AG04450 (cell line): ENCODE measurements around the gene TRIM14. TPM values are rescaled to one million over a fixed set of nuclear protein-coding genes. Genes with fewer than 3 reads are reported as not detected.

Experiments used
- CTCF ChIA-PET: fragments of 300-600, 350-600 bp; formaldehyde crosslinking; extraction: SDS; loops from one replicate; lab custom pipeline; 2022; ENCODE audit warnings: antibody characterized with exemption, inconsistent platforms; lab: Charles Lee
- POLR2A ChIA-PET: fragments of 350-600 bp; formaldehyde crosslinking; extraction: SDS; loops from one replicate; lab custom pipeline; 2021; ENCODE audit warnings: antibody characterized with exemption, inconsistent platforms; lab: Yijun Ruan, JAX
- DNase-seq: peaks from one replicate; pipeline ENCODE4 v3.0.0-alpha.2; 2011; ENCODE audit warnings: low read depth, low spot score
- H3K27ac ChIP-seq: one replicate; pipeline ENCODE4 v1.5.1; 2012; ENCODE audit warnings: low read depth, low read length, control low read depth
- H3K27me3 ChIP-seq: one replicate; pipeline ENCODE4 v1.6.0; 2012; ENCODE audit warnings: low read length; ENCODE audit not compliant: control insufficient read depth, insufficient read depth
- H3K4me3 ChIP-seq: 2 replicates; pipeline ENCODE4 v1.5.1; 2011; ENCODE audit warnings: mild to moderate bottlenecking, low read depth, low read length, control low read depth
- H3K9me3 ChIP-seq: 2 replicates; pipeline ENCODE4 v1.5.1; 2012; ENCODE audit warnings: low read length; ENCODE audit not compliant: control insufficient read depth, insufficient read depth
- polyA plus RNA-seq: library from polyadenylated mRNA; depleted of rRNA; stranded (reverse); fragments of >200 nt; gene quantifications from 2 replicates; pipeline ENCODE4 v1.2.3, GENCODE V29; 2011
- TF ChIP-seq, protein P1 (sequence below): IDR thresholded peaks from 2 replicates; pipeline ENCODE4 v1.5.1; 2011; ENCODE audit warnings: low read depth, low read length, control low read depth, inconsistent platforms

TRIM14 gene
- polyA plus RNA-seq, 1 experiment, result 8.3 TPM

DNA sequence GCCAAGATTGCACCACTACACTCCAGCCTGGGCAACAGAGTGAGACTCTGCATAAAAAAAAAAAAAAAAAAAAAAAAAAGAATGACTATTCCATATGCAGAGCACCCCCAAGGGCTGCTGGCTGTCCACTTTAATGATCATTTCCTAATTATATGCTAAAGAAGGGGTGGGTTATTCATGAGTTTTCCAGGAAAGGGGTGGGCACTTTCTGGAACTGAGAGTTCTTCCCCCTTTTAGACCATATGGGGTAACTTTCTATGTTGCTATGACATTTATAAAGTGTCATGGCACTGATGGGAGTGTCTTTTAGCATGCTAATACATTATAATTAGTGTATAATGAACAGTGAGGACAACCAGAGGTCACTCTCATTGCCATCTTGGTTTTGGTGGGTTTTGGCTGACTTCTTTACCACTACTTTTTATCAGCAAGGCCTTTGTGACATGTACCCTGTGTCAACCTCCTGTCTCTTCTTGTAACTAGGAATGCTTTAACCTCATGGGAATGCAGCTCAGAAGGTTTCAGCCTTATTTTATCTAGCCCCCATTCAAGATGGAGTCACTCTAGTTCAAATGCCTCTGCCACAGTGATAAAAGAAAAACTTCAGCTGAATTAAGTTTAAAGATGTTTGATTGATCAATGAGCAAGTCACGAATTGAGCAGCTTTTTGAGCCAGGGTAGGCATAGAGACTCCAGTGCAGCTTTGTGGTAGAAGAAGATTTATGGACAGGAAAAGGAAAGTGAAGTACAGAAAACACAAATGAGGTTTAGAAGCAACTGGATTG, 69.5 kb downstream of the TRIM14 start:
- H3K9me3 ChIP-seq, result peaks cover 2% of the 10 kb centered on the region; the same call in 1 of the 2 replicates
- POLR2A ChIA-PET, result no interaction called here
- CTCF ChIA-PET, result interaction anchor here (1.5 kb wide), 1 partner anchor 12 kb away, joined by 3 read pairs; no protein-coding TSS in a partner anchor

DNA sequence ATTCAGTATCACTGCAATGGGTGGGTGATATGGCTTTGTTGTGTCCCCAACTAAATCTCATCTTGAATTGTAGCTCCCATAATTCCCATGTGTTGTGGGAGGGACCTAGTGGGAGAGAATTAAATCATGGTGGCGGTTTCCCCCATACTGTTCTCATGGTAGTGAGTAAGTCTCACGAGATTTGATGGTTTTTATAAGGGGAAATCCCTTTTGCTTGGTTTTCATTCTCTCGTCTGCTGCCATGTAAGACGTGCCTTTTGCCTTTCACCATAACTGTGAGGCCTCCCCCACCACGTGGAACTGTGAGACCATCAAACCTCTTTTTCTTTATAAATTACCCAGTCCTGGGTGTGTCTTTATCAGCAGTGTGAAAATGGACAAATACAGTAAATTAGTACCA, 72.0 kb downstream of the TRIM14 start:
- TF ChIP-seq, protein P1, sequence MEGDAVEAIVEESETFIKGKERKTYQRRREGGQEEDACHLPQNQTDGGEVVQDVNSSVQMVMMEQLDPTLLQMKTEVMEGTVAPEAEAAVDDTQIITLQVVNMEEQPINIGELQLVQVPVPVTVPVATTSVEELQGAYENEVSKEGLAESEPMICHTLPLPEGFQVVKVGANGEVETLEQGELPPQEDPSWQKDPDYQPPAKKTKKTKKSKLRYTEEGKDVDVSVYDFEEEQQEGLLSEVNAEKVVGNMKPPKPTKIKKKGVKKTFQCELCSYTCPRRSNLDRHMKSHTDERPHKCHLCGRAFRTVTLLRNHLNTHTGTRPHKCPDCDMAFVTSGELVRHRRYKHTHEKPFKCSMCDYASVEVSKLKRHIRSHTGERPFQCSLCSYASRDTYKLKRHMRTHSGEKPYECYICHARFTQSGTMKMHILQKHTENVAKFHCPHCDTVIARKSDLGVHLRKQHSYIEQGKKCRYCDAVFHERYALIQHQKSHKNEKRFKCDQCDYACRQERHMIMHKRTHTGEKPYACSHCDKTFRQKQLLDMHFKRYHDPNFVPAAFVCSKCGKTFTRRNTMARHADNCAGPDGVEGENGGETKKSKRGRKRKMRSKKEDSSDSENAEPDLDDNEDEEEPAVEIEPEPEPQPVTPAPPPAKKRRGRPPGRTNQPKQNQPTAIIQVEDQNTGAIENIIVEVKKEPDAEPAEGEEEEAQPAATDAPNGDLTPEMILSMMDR, result no peak
- POLR2A ChIA-PET, result interaction anchor here (1.2 kb wide), 1 partner anchor 11 kb away, joined by 3 read pairs; no protein-coding TSS in a partner anchor
- Histone ChIP-seq H3K27me3 (no peaks in the 10 kb centered on the region), H3K9me3 (no peaks in the 10 kb centered on the region), H3K27ac (no peak overlapping the region), H3K4me3 (no peak overlapping the region)
- CTCF ChIA-PET, result interaction anchor here (0.6 to 5.1 kb wide), 3 partner anchors 13 to 427 kb away, joined by 3 to 24 read pairs (median 3); no protein-coding TSS in a partner anchor
- no peak for DNase-seq

More for the DNA sequence above, 69.5 kb downstream of the TRIM14 start:
- Histone ChIP-seq H3K27me3 (no peaks in the 10 kb centered on the region), H3K4me3 (no peak overlapping the region), H3K27ac (no peak overlapping the region)
- TF ChIP-seq, protein P1, result no peak
- no peak for DNase-seq

DNA sequence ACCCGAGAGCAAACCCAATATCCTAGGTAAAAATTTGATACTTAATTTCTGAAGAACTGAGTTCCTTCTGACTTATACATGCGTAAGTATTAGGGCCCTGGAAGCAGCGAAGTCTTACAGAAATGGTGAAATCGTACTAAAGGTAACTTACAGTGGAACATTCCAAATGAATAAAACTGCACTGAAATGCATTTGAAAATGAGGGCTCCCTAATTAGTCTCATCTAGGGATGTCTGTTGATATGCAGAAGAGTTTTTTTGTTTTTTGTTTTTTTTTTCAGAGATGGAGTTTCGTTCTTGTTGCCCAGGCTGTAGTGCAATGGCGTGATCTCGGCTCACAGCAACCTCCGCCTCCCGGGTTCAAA, 72.9 kb downstream of the TRIM14 start:
- TF ChIP-seq, protein P1, result no peak

DNA sequence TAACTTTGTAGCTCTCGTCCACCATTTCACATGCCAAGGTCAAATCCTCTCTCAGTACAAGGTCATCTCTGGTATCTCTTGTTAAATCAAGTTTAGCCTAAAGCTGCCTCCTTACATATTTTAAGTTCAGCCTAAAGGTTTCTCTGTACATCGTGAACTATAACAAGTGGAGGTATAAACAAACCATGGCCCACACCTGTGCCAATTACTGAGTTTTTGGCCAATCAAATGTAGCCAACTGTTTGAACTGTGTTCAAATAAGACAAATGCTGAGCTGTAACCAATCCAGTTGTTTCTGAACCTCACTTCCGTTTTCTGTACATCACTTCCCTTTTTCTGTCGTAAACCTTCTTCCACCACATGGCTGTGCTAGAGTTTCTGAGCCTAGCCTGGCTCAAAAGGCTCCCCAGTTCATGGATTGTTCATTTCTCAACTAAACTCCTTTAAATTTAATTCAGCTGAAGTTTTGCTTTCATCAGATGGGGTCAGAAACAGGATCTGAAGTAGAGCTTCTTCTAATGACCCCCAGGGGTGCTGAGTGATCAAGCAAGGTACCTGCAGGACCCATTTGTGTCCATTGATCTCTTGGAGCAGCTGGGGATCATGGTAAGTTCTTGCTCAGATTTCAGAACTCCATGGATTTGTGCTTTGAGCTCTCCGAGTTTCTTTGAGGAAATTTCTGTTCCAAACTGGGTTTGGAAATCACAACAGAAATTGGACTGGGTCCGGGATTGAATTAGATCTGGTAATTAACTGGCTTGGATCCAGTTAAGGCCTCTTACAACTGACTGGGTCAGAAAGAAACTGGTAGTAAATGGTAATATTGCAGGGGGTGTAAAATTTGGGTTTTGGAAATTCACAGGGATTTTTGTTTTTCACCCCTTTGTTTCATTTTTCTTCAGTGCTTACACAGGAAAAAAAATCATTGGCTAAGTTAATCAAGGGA, 73.5 kb downstream of the TRIM14 start:
- ChIA-PET POLR2A (no interaction called here), CTCF (interaction anchor here (0.5 to 5.1 kb wide), 3 partner anchors 11 to 214 kb away, joined by 4 to 24 read pairs (median 5); no protein-coding TSS in a partner anchor)
- Histone ChIP-seq H3K9me3 (no peaks in the 10 kb centered on the region), H3K4me3 (no peak overlapping the region), H3K27ac (peak overlapping the region; percentile 39), H3K27me3 (no peaks in the 10 kb centered on the region)
- TF ChIP-seq, protein P1, result no peak
- no peak for DNase-seq

More for the DNA sequence above, 72.9 kb downstream of the TRIM14 start:
- CTCF ChIA-PET, result interaction anchor here (0.5 to 5.1 kb wide), 3 partner anchors 12 to 427 kb away, joined by 3 to 24 read pairs (median 5); no protein-coding TSS in a partner anchor
- no peaks in the 10 kb centered on the region for H3K27me3 ChIP-seq
- no peak overlapping the region for H3K27ac ChIP-seq
- POLR2A ChIA-PET, result no interaction called here
- H3K4me3 ChIP-seq, result no peak overlapping the region
- no peak for DNase-seq
- H3K9me3 ChIP-seq, result no peaks in the 10 kb centered on the region
